K562 (cell line): ENCODE data around the gene PTPRM. TPM values are rescaled to one million over a fixed set of nuclear protein-coding genes. Genes with fewer than 3 reads are reported as not detected.

ENCODE experiments used
- ATAC-seq: fragments of 200-7000 bp; cut with Tn5 transposase; 3 replicates; pipeline ENCODE4 v1.9.1; 2020; ENCODE audit warnings: moderate library complexity
- BruUV-seq: library from RNA; stranded (reverse); fragments of 400-500 nt; replicated peaks from 2 replicates; lab custom pipeline; 2021; lab: Mats Ljungman, UMichigan
- CTCF ChIA-PET: fragments of 300-600 bp; formaldehyde crosslinking; extraction: SDS; loops from one replicate; lab custom pipeline; 2021; ENCODE audit warnings: low intra/inter-chr PET ratio; lab: Yijun Ruan, JAX
- POLR2A ChIA-PET: fragments of 300-600, 350-650 bp; sonication (Branson Sonifier 250); formaldehyde crosslinking; extraction: SDS; loops from one replicate; lab custom pipeline; 2021; ENCODE audit warnings: antibody characterized with exemption, inconsistent platforms; lab: Yijun Ruan, JAX
- DNase-seq, 4 experiments: peaks; one replicate each; pipeline versions ENCODE4 v3.0.0 to v3.0.0-alpha.2; 2011 to 2018; ENCODE audit warnings: low spot score in 3 of 4, mixed read lengths in 3 of 4; ENCODE audit errors: extremely low read depth in 1 of 4
- FAIRE-seq: peaks from 2 replicates; lab custom pipeline; 2011; peaks lifted over from hg19 to GRCh38; lab: Jason Lieb, UNC
- H2AFZ ChIP-seq: 2 replicates; pipeline ENCODE4 v1.6.0; 2011; ENCODE audit warnings: low read depth, low read length, control low read depth, inconsistent platforms
- H3K27ac ChIP-seq: fragments of 200-600 bp; 3 replicates; pipeline ENCODE4 v1.8.0; 2011; ENCODE audit warnings: low read depth, mild to moderate bottlenecking, control low read depth, inconsistent platforms, low read length, moderate library complexity, mixed read lengths; ENCODE audit errors: extremely low read depth
- H3K27me3 ChIP-seq, 2 experiments: fragments of 300-600 bp in 1 of 2; 2 replicates in 1 of 2; 3 replicates in 1 of 2; pipeline versions ENCODE4 v1.6.0 to v1.8.0; 2011; ENCODE audit warnings: inconsistent platforms in 2 of 2, low read length in 2 of 2, mild to moderate bottlenecking in 1 of 2, mixed read lengths in 1 of 2, moderate library complexity in 1 of 2; ENCODE audit not compliant: control insufficient read depth in 2 of 2, insufficient read depth in 2 of 2
- H3K36me3 ChIP-seq: fragments of 300-600 bp; 3 replicates; pipeline ENCODE4 v1.8.0; 2011; ENCODE audit warnings: mild to moderate bottlenecking, low read length, inconsistent platforms; ENCODE audit not compliant: control insufficient read depth, insufficient read depth
- H3K4me1 ChIP-seq, 2 experiments: fragments of 200-600 bp in 1 of 2; replicated peaks in 1 of 2; 2 replicates in 1 of 2; 3 replicates in 1 of 2; pipeline versions ENCODE4 v1.5.1 to v1.8.0; 2011; ENCODE audit warnings: inconsistent platforms in 2 of 2, low read length in 2 of 2, mild to moderate bottlenecking in 1 of 2, mixed read lengths in 1 of 2, moderate library complexity in 1 of 2; ENCODE audit not compliant: control insufficient read depth in 2 of 2, insufficient read depth in 2 of 2
- H3K4me2 ChIP-seq: 2 replicates; pipeline ENCODE4 v1.6.1; 2011; ENCODE audit warnings: low read length, control low read depth, inconsistent platforms, mixed read lengths; ENCODE audit not compliant: insufficient read depth
- H3K4me3 ChIP-seq: fragments of 200-600 bp; sonication (generic), shearing (Covaris generic); 2 replicates; pipeline ENCODE4 v1.5.1; 2016; ENCODE audit warnings: control low read depth, inconsistent platforms
- H3K79me2 ChIP-seq: fragments of 200-600 bp; 3 replicates; pipeline ENCODE4 v1.8.0; 2011; ENCODE audit warnings: low read length, inconsistent platforms; ENCODE audit not compliant: control insufficient read depth, insufficient read depth
- H3K9ac ChIP-seq, 2 experiments: 2 replicates each; pipeline versions ENCODE4 v1.6.0 to v1.6.1; 2011; ENCODE audit warnings: low read depth in 2 of 2, low read length in 2 of 2, control low read depth in 1 of 2, inconsistent platforms in 1 of 2, mild to moderate bottlenecking in 1 of 2, mixed read lengths in 1 of 2; ENCODE audit not compliant: insufficient read depth in 1 of 2
- H3K9me1 ChIP-seq: one replicate; pipeline ENCODE4 v1.6.0; 2011; ENCODE audit warnings: inconsistent platforms, mild to moderate bottlenecking, low read length, moderate library complexity; ENCODE audit not compliant: control insufficient read depth, insufficient read depth
- H3K9me3 ChIP-seq: replicated peaks from 2 replicates; pipeline ENCODE4 v1.5.1; 2011; ENCODE audit warnings: low read depth, low read length, inconsistent platforms; ENCODE audit not compliant: control insufficient read depth, insufficient read depth
- H4K20me1 ChIP-seq: replicated peaks from 2 replicates; pipeline ENCODE4 v1.6.1; 2011; ENCODE audit warnings: low read length, inconsistent platforms, mixed read lengths; ENCODE audit not compliant: control insufficient read depth, insufficient read depth
- COPS2 ChIP-seq: fragments of 450-650 bp; conservative IDR thresholded peaks from 2 replicates; pipeline ENCODE4 v1.6.1; 2016; ENCODE audit warnings: mild to moderate bottlenecking, moderate library complexity
- ESRRB ChIP-seq: fragments of 250-450 bp; sonication (Bioruptor Pico); IDR thresholded peaks from 2 replicates; pipeline ENCODE4 v1.5.0; 2020; ENCODE audit warnings: mild to moderate bottlenecking, moderate library complexity, borderline replicate concordance
- HOXB6 ChIP-seq: fragments of 250-450 bp; sonication (Bioruptor Pico); IDR thresholded peaks from 2 replicates; pipeline ENCODE4 v1.5.1; 2022; ENCODE audit warnings: mild to moderate bottlenecking, borderline replicate concordance
- KHSRP ChIP-seq: fragments of 450-650 bp; IDR thresholded peaks from 2 replicates; pipeline ENCODE4 v1.6.1; 2017
- SMAD4 ChIP-seq: fragments of 250-450 bp; sonication (Bioruptor Pico); conservative IDR thresholded peaks from 2 replicates; pipeline ENCODE4 v1.8.0; 2021; ENCODE audit warnings: inconsistent platforms, mild to moderate bottlenecking, moderate library complexity
- SNRNP70 ChIP-seq: fragments of 200-400 bp; formaldehyde crosslinking; optimal IDR thresholded peaks from 2 replicates; pipeline ENCODE3; 2017; ENCODE audit warnings: low read depth, low read length
- TAF15 ChIP-seq: fragments of 200-400 bp; formaldehyde crosslinking; IDR thresholded peaks from 2 replicates; pipeline ENCODE4 v1.6.1; 2017; ENCODE audit warnings: mild to moderate bottlenecking, low read depth, low read length, moderate library complexity
- WGBS: fragments of 100-300 bp; shearing (Covaris generic); methylation state at CpG from one replicate; pipeline ENCODE4 v1.1.6; 2016; ENCODE audit warnings: low coverage, mixed read lengths; ENCODE audit not compliant: insufficient coverage; ENCODE audit errors: missing lambda C conversion rate; 5-methylcytosine and 5-hydroxymethylcytosine counted together
- in situ Hi-C: fragments of 300-500 bp; cut with MboI; formaldehyde crosslinking; loops from 4 replicates; pipeline ENCODE4 v1.15.0; 2018; ENCODE audit warnings: inconsistent platforms, mixed read lengths
- intact Hi-C: fragments of 100-400 bp; cut with micrococcal nuclease; formaldehyde crosslinking; loops from 2 replicates; pipeline ENCODE4 v1.14.2; 2022
- polyA plus RNA-seq, 8 experiments: library from polyadenylated mRNA; depleted of rRNA in 4 of 8; stranded (reverse) in 5 of 8; unstranded in 3 of 8; fragments of >200 nt; fragmentation: Nextera tagmentation in 2 of 8; fragmentation: Illumina TruSeq in 1 of 8; extraction: Ambion mirVana in 2 of 8; extraction: Trizol in 1 of 8; gene quantifications; 2 replicates each; pipeline versions ENCODE4 v1.2.1 to v1.2.3, GENCODE V29; 2011 to 2014; ENCODE audit warnings: inconsistent platforms in 1 of 8, missing spikeins in 1 of 8
- total RNA-seq, 7 experiments: library from RNA; depleted of rRNA in 6 of 7; stranded (reverse); fragments of >200 nt in 6 of 7; fragmentation: Illumina TruSeq in 2 of 7; extraction: Trizol in 2 of 7; gene quantifications; 2 replicates each; pipeline versions ENCODE4 v1.2.1 to v1.2.3, GENCODE V29; 2011 to 2021; ENCODE audit warnings: low replicate concordance in 1 of 7
- TF ChIP-seq, protein P1 (sequence below): fragments of 250-450 bp; sonication (Bioruptor Pico); IDR thresholded peaks from 2 replicates; pipeline ENCODE4 v1.4.0; 2020; ENCODE audit warnings: mild to moderate bottlenecking, moderate library complexity, borderline replicate concordance
- TF ChIP-seq, protein P2 (sequence below): sonication (generic); formaldehyde crosslinking; IDR thresholded peaks from 2 replicates; pipeline ENCODE4 v1.8.0; 2022; ENCODE audit warnings: mild to moderate bottlenecking, missing genetic modification reagents
- TF ChIP-seq, protein P3 (sequence below): fragments of 450-650 bp; IDR thresholded peaks from 2 replicates; pipeline ENCODE4 v1.6.1; 2016; ENCODE audit warnings: borderline replicate concordance
- TF ChIP-seq, protein P4 (sequence below): fragments of 450-650 bp; formaldehyde crosslinking; IDR thresholded peaks from 2 replicates; pipeline ENCODE4 v1.4.0; 2020; ENCODE audit warnings: mild to moderate bottlenecking
- TF ChIP-seq, protein P5 (sequence below): fragments of 450-650 bp; formaldehyde crosslinking; conservative IDR thresholded peaks from 2 replicates; pipeline ENCODE4 v1.4.0; 2022; ENCODE audit warnings: mild to moderate bottlenecking, missing genetic modification characterization

Gene PTPRM
- total and polyA plus RNA-seq, 9 of the 15 experiments (the other 6 are each of a cell fraction or from before 2014, with no cell fraction given): 0.03 to 0.16 (median 0.08) TPM; not detected in 3

DNA sequence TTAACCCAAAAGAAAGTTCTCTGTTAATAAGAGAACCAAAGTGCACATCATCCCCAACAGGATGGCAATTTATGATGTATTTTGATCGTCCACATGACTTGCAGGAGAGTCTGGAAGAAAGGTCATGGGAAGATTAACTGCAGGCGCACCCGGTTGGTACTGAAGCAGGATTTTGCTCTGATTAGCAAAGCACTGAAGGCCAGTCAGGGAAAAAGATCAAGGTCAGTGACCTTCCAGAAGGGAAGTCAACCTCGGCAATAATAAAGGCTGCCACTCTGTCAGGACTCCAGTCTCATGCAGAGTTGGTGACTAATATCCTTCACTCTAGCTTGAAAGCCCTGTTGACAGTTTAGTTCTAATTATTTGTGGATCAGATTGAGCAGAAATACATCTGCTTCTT, 609.4 kb downstream of the PTPRM start:
- CTCF ChIA-PET: no interaction called here
- no peaks in the 10 kb centered on the region for H3K79me2 ChIP-seq
- H3K4me3 ChIP-seq: no peak overlapping the region
- H3K4me1 ChIP-seq: no peaks in the 10 kb centered on the region
- H2AFZ ChIP-seq: no peak overlapping the region
- POLR2A ChIA-PET: no interaction called here
- WGBS: 0% methylated on average over 4 of the region's 4 CpGs
- DNase-seq: no peak
- no TSS peak for BruUV-seq
- intact Hi-C loops (no loop called here), in situ Hi-C loops (no loop called here)
- no peak for FAIRE-seq
- no peaks in the 10 kb centered on the region for H3K36me3 ChIP-seq
- no peak for ATAC-seq
- no peaks in the 10 kb centered on the region for H3K9me1 ChIP-seq
- no peak overlapping the region for H3K9ac ChIP-seq
- H3K4me2 ChIP-seq: no peak overlapping the region
- H3K27ac ChIP-seq: no peak overlapping the region
- no peaks in the 10 kb centered on the region for H4K20me1 ChIP-seq
- 0 out of 5 replicates have a peak, but pooled peaks cover 0 to 3% of the 10 kb centered on the region in 2 experiments for H3K27me3 ChIP-seq
- no peaks in the 10 kb centered on the region for H3K9me3 ChIP-seq
- TF ChIP-seq, protein P1, sequence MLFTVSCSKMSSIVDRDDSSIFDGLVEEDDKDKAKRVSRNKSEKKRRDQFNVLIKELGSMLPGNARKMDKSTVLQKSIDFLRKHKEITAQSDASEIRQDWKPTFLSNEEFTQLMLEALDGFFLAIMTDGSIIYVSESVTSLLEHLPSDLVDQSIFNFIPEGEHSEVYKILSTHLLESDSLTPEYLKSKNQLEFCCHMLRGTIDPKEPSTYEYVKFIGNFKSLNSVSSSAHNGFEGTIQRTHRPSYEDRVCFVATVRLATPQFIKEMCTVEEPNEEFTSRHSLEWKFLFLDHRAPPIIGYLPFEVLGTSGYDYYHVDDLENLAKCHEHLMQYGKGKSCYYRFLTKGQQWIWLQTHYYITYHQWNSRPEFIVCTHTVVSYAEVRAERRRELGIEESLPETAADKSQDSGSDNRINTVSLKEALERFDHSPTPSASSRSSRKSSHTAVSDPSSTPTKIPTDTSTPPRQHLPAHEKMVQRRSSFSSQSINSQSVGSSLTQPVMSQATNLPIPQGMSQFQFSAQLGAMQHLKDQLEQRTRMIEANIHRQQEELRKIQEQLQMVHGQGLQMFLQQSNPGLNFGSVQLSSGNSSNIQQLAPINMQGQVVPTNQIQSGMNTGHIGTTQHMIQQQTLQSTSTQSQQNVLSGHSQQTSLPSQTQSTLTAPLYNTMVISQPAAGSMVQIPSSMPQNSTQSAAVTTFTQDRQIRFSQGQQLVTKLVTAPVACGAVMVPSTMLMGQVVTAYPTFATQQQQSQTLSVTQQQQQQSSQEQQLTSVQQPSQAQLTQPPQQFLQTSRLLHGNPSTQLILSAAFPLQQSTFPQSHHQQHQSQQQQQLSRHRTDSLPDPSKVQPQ (CRISPR knock-in tag): no peak
- no peak for TF ChIP-seq SMAD4 (CRISPR knock-in tag)
- TF ChIP-seq, protein P2, sequence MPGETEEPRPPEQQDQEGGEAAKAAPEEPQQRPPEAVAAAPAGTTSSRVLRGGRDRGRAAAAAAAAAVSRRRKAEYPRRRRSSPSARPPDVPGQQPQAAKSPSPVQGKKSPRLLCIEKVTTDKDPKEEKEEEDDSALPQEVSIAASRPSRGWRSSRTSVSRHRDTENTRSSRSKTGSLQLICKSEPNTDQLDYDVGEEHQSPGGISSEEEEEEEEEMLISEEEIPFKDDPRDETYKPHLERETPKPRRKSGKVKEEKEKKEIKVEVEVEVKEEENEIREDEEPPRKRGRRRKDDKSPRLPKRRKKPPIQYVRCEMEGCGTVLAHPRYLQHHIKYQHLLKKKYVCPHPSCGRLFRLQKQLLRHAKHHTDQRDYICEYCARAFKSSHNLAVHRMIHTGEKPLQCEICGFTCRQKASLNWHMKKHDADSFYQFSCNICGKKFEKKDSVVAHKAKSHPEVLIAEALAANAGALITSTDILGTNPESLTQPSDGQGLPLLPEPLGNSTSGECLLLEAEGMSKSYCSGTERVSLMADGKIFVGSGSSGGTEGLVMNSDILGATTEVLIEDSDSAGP (CRISPR knock-in tag): no peak
- TF ChIP-seq TAF15: no peak
- TF ChIP-seq SNRNP70: no peak
- TF ChIP-seq, protein P3, sequence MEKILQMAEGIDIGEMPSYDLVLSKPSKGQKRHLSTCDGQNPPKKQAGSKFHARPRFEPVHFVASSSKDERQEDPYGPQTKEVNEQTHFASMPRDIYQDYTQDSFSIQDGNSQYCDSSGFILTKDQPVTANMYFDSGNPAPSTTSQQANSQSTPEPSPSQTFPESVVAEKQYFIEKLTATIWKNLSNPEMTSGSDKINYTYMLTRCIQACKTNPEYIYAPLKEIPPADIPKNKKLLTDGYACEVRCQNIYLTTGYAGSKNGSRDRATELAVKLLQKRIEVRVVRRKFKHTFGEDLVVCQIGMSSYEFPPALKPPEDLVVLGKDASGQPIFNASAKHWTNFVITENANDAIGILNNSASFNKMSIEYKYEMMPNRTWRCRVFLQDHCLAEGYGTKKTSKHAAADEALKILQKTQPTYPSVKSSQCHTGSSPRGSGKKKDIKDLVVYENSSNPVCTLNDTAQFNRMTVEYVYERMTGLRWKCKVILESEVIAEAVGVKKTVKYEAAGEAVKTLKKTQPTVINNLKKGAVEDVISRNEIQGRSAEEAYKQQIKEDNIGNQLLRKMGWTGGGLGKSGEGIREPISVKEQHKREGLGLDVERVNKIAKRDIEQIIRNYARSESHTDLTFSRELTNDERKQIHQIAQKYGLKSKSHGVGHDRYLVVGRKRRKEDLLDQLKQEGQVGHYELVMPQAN: no peak
- no peak for TF ChIP-seq KHSRP
- no peak for TF ChIP-seq COPS2
- TF ChIP-seq ESRRB: no peak
- TF ChIP-seq, protein P4, sequence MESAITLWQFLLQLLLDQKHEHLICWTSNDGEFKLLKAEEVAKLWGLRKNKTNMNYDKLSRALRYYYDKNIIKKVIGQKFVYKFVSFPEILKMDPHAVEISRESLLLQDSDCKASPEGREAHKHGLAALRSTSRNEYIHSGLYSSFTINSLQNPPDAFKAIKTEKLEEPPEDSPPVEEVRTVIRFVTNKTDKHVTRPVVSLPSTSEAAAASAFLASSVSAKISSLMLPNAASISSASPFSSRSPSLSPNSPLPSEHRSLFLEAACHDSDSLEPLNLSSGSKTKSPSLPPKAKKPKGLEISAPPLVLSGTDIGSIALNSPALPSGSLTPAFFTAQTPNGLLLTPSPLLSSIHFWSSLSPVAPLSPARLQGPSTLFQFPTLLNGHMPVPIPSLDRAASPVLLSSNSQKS: no peak
- no peak for TF ChIP-seq HOXB6
- TF ChIP-seq, protein P5, sequence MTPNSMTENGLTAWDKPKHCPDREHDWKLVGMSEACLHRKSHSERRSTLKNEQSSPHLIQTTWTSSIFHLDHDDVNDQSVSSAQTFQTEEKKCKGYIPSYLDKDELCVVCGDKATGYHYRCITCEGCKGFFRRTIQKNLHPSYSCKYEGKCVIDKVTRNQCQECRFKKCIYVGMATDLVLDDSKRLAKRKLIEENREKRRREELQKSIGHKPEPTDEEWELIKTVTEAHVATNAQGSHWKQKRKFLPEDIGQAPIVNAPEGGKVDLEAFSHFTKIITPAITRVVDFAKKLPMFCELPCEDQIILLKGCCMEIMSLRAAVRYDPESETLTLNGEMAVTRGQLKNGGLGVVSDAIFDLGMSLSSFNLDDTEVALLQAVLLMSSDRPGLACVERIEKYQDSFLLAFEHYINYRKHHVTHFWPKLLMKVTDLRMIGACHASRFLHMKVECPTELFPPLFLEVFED (CRISPR knock-in tag): no peak
